ENCODE results near the gene TCF25. TPM values are rescaled to one million over a fixed set of nuclear protein-coding genes. Genes with fewer than 3 reads are reported as not detected.
"Not testable (repeated sequence)": the region's sequence is repeated elsewhere in the genome, so short reads cannot be mapped to it uniquely, and the experiment has no call there.

The TCF25 gene
- total and polyA plus RNA-seq, 12 donors = 177 to 438 (median 213) TPM

GRCh38 chr16:89925596-89926079, 52.2 kb downstream of the TCF25 start:
- peak overlapping the region in 1 of 5 donors; percentile 19 for H3K27ac ChIP-seq
- H3K4me3 ChIP-seq = peak overlapping the region in 1 of 4 donors; percentile 66
- TF ChIP-seq POLR2A (IDR thresholded peaks at IDR 0.05) (no peak), CTCF (IDR thresholded peaks at IDR 0.05) (peak in 1 of 6 experiments; percentile 5)
- H3K27me3 ChIP-seq = no peaks in the 10 kb centered on the region
- 2 to 18% (median 4%) methylated on average over 5 to 42 of the region's 42 CpGs for WGBS, 4 donors
- H3K4me1 ChIP-seq (replicated peaks in 1 of 2) = peaks cover 25 to 55% of the 10 kb centered on the region in 2 donors
- no peak for DNase-seq
- intact Hi-C loops (cut with DNase I) = no loop called here
- H3K9me3 ChIP-seq (replicated peaks in 1 of 3) = no peaks in the 10 kb centered on the region
- no peaks in the 10 kb centered on the region for H3K36me3 ChIP-seq (replicated peaks in 1 of 2)

- intact Hi-C loops (cut with DNase I) = no loop called here
- TF ChIP-seq CTCF (IDR thresholded peaks at IDR 0.05) (no peak), POLR2A (IDR thresholded peaks at IDR 0.05) (no peak)
- Histone ChIP-seq H3K4me3 (no peak overlapping the region), H3K27ac (no peak overlapping the region), H3K27me3 (no peaks in the 10 kb centered on the region), H3K9me3 (replicated peaks in 1 of 3) (no peaks in the 10 kb centered on the region), H3K4me1 (replicated peaks in 1 of 2) (peaks cover 0 to 5% of the 10 kb centered on the region in 2 donors), H3K36me3 (replicated peaks in 1 of 2) (peaks cover 0 to 15% of the 10 kb centered on the region in 2 donors)
- WGBS, 4 donors = 83 to 96% (median 83%) methylated on average over 7 to 16 of the region's 16 CpGs
- no peak for DNase-seq
These were observed 58.0 kb downstream of the TCF25 start for GRCh38 chr16:89931305-89931896.

GRCh38 chr16:89931964-89932363, 58.6 kb downstream of the TCF25 start:
- H3K4me1 ChIP-seq (replicated peaks in 1 of 2) = no peaks in the 10 kb centered on the region
- TF ChIP-seq CTCF (IDR thresholded peaks at IDR 0.05) = no peak
- TF ChIP-seq POLR2A (IDR thresholded peaks at IDR 0.05) = no peak
- DNase-seq = no peak
- no peak overlapping the region for H3K4me3 ChIP-seq
- H3K36me3 ChIP-seq (replicated peaks in 1 of 2) = peaks cover 0 to 15% of the 10 kb centered on the region in 2 donors
- no peak overlapping the region for H3K27ac ChIP-seq
- intact Hi-C loops (cut with DNase I) = no loop called here
- H3K9me3 ChIP-seq (replicated peaks in 1 of 3) = no peaks in the 10 kb centered on the region
- no peaks in the 10 kb centered on the region for H3K27me3 ChIP-seq
- 84 to 96% (median 93%) methylated on average over 2 to 6 of the region's 6 CpGs for WGBS, 4 donors

- H3K27me3 ChIP-seq; H3K4me1 ChIP-seq (replicated peaks in 1 of 2); H3K27ac ChIP-seq; H3K4me3 ChIP-seq; intact Hi-C loops (cut with DNase I); H3K9me3 ChIP-seq (replicated peaks in 1 of 3); DNase-seq: not testable (repeated sequence)
- 97 to 100% (median 98%) methylated on average over 1 to 23 of the region's 29 CpGs; no CpG with 5 or more reads in 1 of the 4 donors for WGBS, 4 donors
- peaks cover 0 to 15% of the 10 kb centered on the region in 2 donors for H3K36me3 ChIP-seq (replicated peaks in 1 of 2)
These were observed 60.6 kb downstream of the TCF25 start for GRCh38 chr16:89934019-89934418.

All from adrenal gland (tissue), 12 donors.